GM23338 (cell line): ENCODE results near the gene ADAT3. TPM values are rescaled to one million over a fixed set of nuclear protein-coding genes. Genes with fewer than 3 reads are reported as not detected.

Experiments used
- ATAC-seq: fragments of 200-7000 bp; cut with Tn5 transposase; 3 replicates; pipeline ENCODE4 v1.9.1; 2020
- DNase-seq: peaks from one replicate; pipeline ENCODE4 v3.0.0-alpha.2; 2015; ENCODE audit warnings: low spot score
- H2AFZ ChIP-seq: fragments of 200-600 bp; sonication (generic); 2 replicates; pipeline ENCODE4 v1.8.0; 2016; ENCODE audit warnings: antibody characterized with exemption, mild to moderate bottlenecking, moderate library complexity
- H3F3A ChIP-seq: fragments of 200-600 bp; sonication (generic); replicated peaks from 2 replicates; pipeline ENCODE4 v1.8.0; 2017; ENCODE audit warnings: antibody characterized with exemption, mixed run types, low read depth
- H3K27ac ChIP-seq: fragments of 200-600 bp; sonication (generic); 2 replicates; pipeline ENCODE4 v1.6.1; 2016; ENCODE audit warnings: low read depth
- H3K27me3 ChIP-seq: fragments of 200-600 bp; sonication (generic); 2 replicates; pipeline ENCODE4 v1.8.0; 2016; ENCODE audit warnings: mild to moderate bottlenecking, mixed run types, moderate library complexity; ENCODE audit not compliant: insufficient read depth
- H3K36me3 ChIP-seq: fragments of 200-600 bp; sonication (generic); 2 replicates; pipeline ENCODE4 v1.8.0; 2016; ENCODE audit warnings: mild to moderate bottlenecking; ENCODE audit not compliant: insufficient read depth
- H3K4me1 ChIP-seq: fragments of 200-600 bp; sonication (generic); 2 replicates; pipeline ENCODE4 v1.8.0; 2016; ENCODE audit warnings: mild to moderate bottlenecking, moderate library complexity; ENCODE audit not compliant: insufficient read depth
- H3K4me2 ChIP-seq: fragments of 200-600 bp; sonication (generic); 2 replicates; pipeline ENCODE4 v1.7.1; 2017; ENCODE audit warnings: mixed run types
- H3K4me3 ChIP-seq: fragments of 200-600 bp; sonication (generic); 2 replicates; pipeline ENCODE4 v1.6.1; 2016; ENCODE audit warnings: mixed run types
- H3K79me2 ChIP-seq: fragments of 200-600 bp; sonication (generic); replicated peaks from 2 replicates; pipeline ENCODE4 v1.8.0; 2017; ENCODE audit warnings: mild to moderate bottlenecking; ENCODE audit not compliant: insufficient read depth
- H3K9me2 ChIP-seq: fragments of 200-600 bp; sonication (generic); 2 replicates; pipeline ENCODE4 v1.8.0; 2017; ENCODE audit not compliant: insufficient read depth
- H4K20me1 ChIP-seq: fragments of 200-600 bp; sonication (generic); replicated peaks from 2 replicates; pipeline ENCODE4 v1.8.0; 2017; ENCODE audit warnings: mild to moderate bottlenecking; ENCODE audit not compliant: insufficient read depth
- H3K27ac Mint-ChIP-seq: 2 replicates; pipeline ENCODE4 v1.8.0; 2020; ENCODE audit warnings: inconsistent platforms, mild to moderate bottlenecking, moderate library complexity, mixed read lengths
- H3K27me3 Mint-ChIP-seq: 3 replicates; pipeline ENCODE4 v1.8.0; 2022; ENCODE audit warnings: low read depth, mild to moderate bottlenecking, moderate library complexity, mixed read lengths, inconsistent platforms; ENCODE audit not compliant: insufficient read depth, poor library complexity
- H3K36me3 Mint-ChIP-seq: 3 replicates; pipeline ENCODE4 v1.8.0; 2021; ENCODE audit warnings: low read depth, mild to moderate bottlenecking, inconsistent platforms, moderate library complexity, mixed read lengths
- H3K4me1 Mint-ChIP-seq: 3 replicates; pipeline ENCODE4 v1.8.0; 2020; ENCODE audit warnings: mild to moderate bottlenecking, inconsistent platforms, mixed read lengths
- H3K4me3 Mint-ChIP-seq: 3 replicates; pipeline ENCODE4 v1.8.0; 2021; ENCODE audit warnings: moderate library complexity, mild to moderate bottlenecking, inconsistent platforms, mixed read lengths
- H3K9me3 Mint-ChIP-seq: 3 replicates; pipeline ENCODE4 v1.8.0; 2020; ENCODE audit warnings: moderate library complexity, mild to moderate bottlenecking, inconsistent platforms, mixed read lengths
- CREB1 ChIP-seq: fragments of 250-450 bp; sonication (Bioruptor Pico); IDR thresholded peaks from 2 replicates; pipeline ENCODE4 v1.5.0; 2020; ENCODE audit warnings: low read depth, mild to moderate bottlenecking, moderate library complexity
- ETS1 ChIP-seq: IDR thresholded peaks from 2 replicates; pipeline ENCODE4 v1.6.1; 2016; ENCODE audit warnings: antibody characterized with exemption
- EZH2 ChIP-seq: fragments of 200-600 bp; sonication (generic); IDR thresholded peaks from one replicate; pipeline ENCODE4 v1.8.0; 2017; ENCODE audit warnings: antibody characterized with exemption, mild to moderate bottlenecking, low read depth; ENCODE audit not compliant: unreplicated experiment
- EZH2phosphoT487 ChIP-seq: fragments of 200-600 bp; sonication (generic); IDR thresholded peaks from one replicate; pipeline ENCODE4 v1.8.1; 2018; ENCODE audit warnings: antibody characterized with exemption; ENCODE audit not compliant: unreplicated experiment
- JUNB ChIP-seq: IDR thresholded peaks from one replicate; pipeline ENCODE4 v1.6.1; 2016; ENCODE audit warnings: antibody characterized with exemption; ENCODE audit not compliant: unreplicated experiment
- POLR2AphosphoS5 ChIP-seq: IDR thresholded peaks from 2 replicates; pipeline ENCODE4 v1.6.1; 2016; ENCODE audit warnings: antibody characterized with exemption, low read depth
- ZNF114 ChIP-seq: fragments of 250-450 bp; sonication (Bioruptor Pico); IDR thresholded peaks from 2 replicates; pipeline ENCODE4 v1.5.0; 2020; ENCODE audit warnings: mild to moderate bottlenecking, moderate library complexity
- ZNF331 ChIP-seq: fragments of 250-450 bp; sonication (Bioruptor Pico); IDR thresholded peaks from 2 replicates; pipeline ENCODE4 v1.5.0; 2020; ENCODE audit warnings: low read depth, mild to moderate bottlenecking, moderate library complexity
- ZNF462 ChIP-seq: fragments of 250-450 bp; sonication (Bioruptor Pico); IDR thresholded peaks from 2 replicates; pipeline ENCODE4 v1.5.0; 2020; ENCODE audit warnings: mild to moderate bottlenecking, moderate library complexity
- polyA plus RNA-seq: library from polyadenylated mRNA; unstranded; fragments of >200 nt; fragmentation: Nextera tagmentation; extraction: Ambion mirVana; gene quantifications from 2 replicates; pipeline ENCODE4 v1.2.1, GENCODE V29; 2016
- total RNA-seq: library from RNA; depleted of rRNA; stranded (reverse); fragments of >200 nt; shearing (Covaris generic); gene quantifications from 2 replicates; pipeline ENCODE4 v1.2.3, GENCODE V29; 2014

Gene ADAT3
- total and polyA plus RNA-seq, 2 experiments from 2014 or later: 7.9 to 12.4 TPM

- peak overlapping the region; percentile 32 for H3K27ac ChIP-seq
- no peak overlapping the region for H3K27ac Mint-ChIP-seq
- H3K4me3 Mint-ChIP-seq: no peak overlapping the region
- peaks cover 100% of the 10 kb centered on the region for H3K79me2 ChIP-seq
- H3F3A ChIP-seq: peaks cover 3% of the 10 kb centered on the region
- H3K4me1 ChIP-seq: peaks cover 9% of the 10 kb centered on the region
- no peak overlapping the region for H2AFZ ChIP-seq
- peaks cover 4% of the 10 kb centered on the region; the same call in 1 of the 2 replicates for H3K36me3 ChIP-seq
- peaks cover 18% of the 10 kb centered on the region for H3K27me3 Mint-ChIP-seq
- H3K4me3 ChIP-seq: no peak overlapping the region
- peaks cover 46% of the 10 kb centered on the region for H4K20me1 ChIP-seq
- H3K36me3 Mint-ChIP-seq: peaks cover 13% of the 10 kb centered on the region
- DNase-seq (peak; percentile 62), ATAC-seq (peak; percentile 77)
- no peaks in the 10 kb centered on the region for H3K9me3 Mint-ChIP-seq
- no peaks in the 10 kb centered on the region for H3K9me2 ChIP-seq
- no peak overlapping the region for H3K4me2 ChIP-seq
- H3K4me1 Mint-ChIP-seq: peaks cover 17% of the 10 kb centered on the region
- no peaks in the 10 kb centered on the region for H3K27me3 ChIP-seq
- TF ChIP-seq CREB1 (CRISPR knock-in tag) (no peak), ZNF331 (CRISPR knock-in tag) (no peak), POLR2AphosphoS5 (no peak), ZNF114 (CRISPR knock-in tag) (no peak), JUNB (no peak)
Observed at GRCh38 chr19:1947651-1948209, 42.5 kb downstream of the ADAT3 start.

GRCh38 chr19:1949304-1950101 lies 44.3 kb downstream of the ADAT3 start:
- ATAC-seq (no peak), DNase-seq (no peak)
- no peaks in the 10 kb centered on the region for H3K4me1 ChIP-seq
- Mint-ChIP-seq H3K9me3 (no peaks in the 10 kb centered on the region), H3K36me3 (peaks cover 13% of the 10 kb centered on the region; the same call in 2 of the 3 replicates), H3K4me3 (no peak overlapping the region; the same call in 2 of the 3 replicates), H3K27me3 (peaks cover 11% of the 10 kb centered on the region), H3K27ac (no peak overlapping the region), H3K4me1 (peaks cover 6% of the 10 kb centered on the region)
- no peak overlapping the region for H2AFZ ChIP-seq
- peaks cover 4% of the 10 kb centered on the region; the same call in 1 of the 2 replicates for H3K36me3 ChIP-seq
- peaks cover 100% of the 10 kb centered on the region for H3K79me2 ChIP-seq
- TF ChIP-seq EZH2phosphoT487 (no peak), ZNF114 (CRISPR knock-in tag) (no peak), JUNB (no peak), ETS1 (no peak), ZNF331 (CRISPR knock-in tag) (no peak), POLR2AphosphoS5 (no peak), EZH2 (no peak), ZNF462 (CRISPR knock-in tag) (no peak)
- H3F3A ChIP-seq: peaks cover 3% of the 10 kb centered on the region; the same call in 1 of the 2 replicates
- no peak overlapping the region for H3K27ac ChIP-seq
- no peak overlapping the region for H3K4me3 ChIP-seq
- H3K4me2 ChIP-seq: no peak overlapping the region
- no peaks in the 10 kb centered on the region for H3K9me2 ChIP-seq
- H4K20me1 ChIP-seq: peaks cover 35% of the 10 kb centered on the region
- no peaks in the 10 kb centered on the region for H3K27me3 ChIP-seq
